Tibial nerve (tissue), 4 donors: ENCODE data around the gene MMEL1. TPM values are rescaled to one million over a fixed set of nuclear protein-coding genes. Genes with fewer than 3 reads are reported as not detected.
A peak's percentile ranks its signal among the peaks of the same experiment; 100 is the strongest.

ENCODE experiments used
- DNase-seq, 2 donors: peaks; one replicate each; pipeline ENCODE4 v3.0.0-alpha.2; 2019; ENCODE audit warnings: low spot score in 2 of 2
- H3K27ac ChIP-seq, 4 donors: fragments of 200-600 bp; sonication (generic) in 3 of 4; one replicate each; pipeline ENCODE4 v1.5.1; 2017 to 2019; ENCODE audit warnings: mild to moderate bottlenecking in 1 of 4
- H3K27me3 ChIP-seq, 2 donors: fragments of 200-600 bp; sonication (generic) in 1 of 2; one replicate each; pipeline versions ENCODE4 v1.5.1 to v1.6.0; 2017 to 2019
- H3K36me3 ChIP-seq, 3 donors: fragments of 200-600 bp; sonication (generic); one replicate each; pipeline ENCODE4 v1.5.1; 2018 to 2019
- H3K4me1 ChIP-seq, 4 donors: fragments of 200-600 bp; sonication (generic) in 3 of 4; one replicate each; pipeline ENCODE4 v1.5.1; 2017 to 2019
- H3K4me3 ChIP-seq, 4 donors: fragments of 200-600 bp; sonication (generic) in 3 of 4; one replicate each; pipeline ENCODE4 v1.5.1; 2017 to 2019; ENCODE audit warnings: mild to moderate bottlenecking in 1 of 4, moderate library complexity in 1 of 4
- H3K9me3 ChIP-seq, 4 donors: fragments of 200-600 bp; sonication (generic) in 3 of 4; one replicate each; pipeline ENCODE4 v1.5.1; 2017 to 2019
- CTCF ChIP-seq, 5 experiments: fragments of 200-600 bp in 3 of 5; fragments of 450-650 bp in 2 of 5; sonication (generic) in 3 of 5; IDR thresholded peaks; one replicate each; pipeline ENCODE4 v1.5.1; 2016 to 2019; ENCODE audit warnings: antibody characterized with exemption in 5 of 5, mild to moderate bottlenecking in 3 of 5, moderate library complexity in 2 of 5
- EP300 ChIP-seq, 2 donors: sonication (generic); formaldehyde crosslinking; IDR thresholded peaks; one replicate each; pipeline ENCODE4 v1.6.1; 2017; ENCODE audit warnings: antibody characterized with exemption in 2 of 2, mild to moderate bottlenecking in 1 of 2
- POLR2A ChIP-seq, 2 donors: fragments of 450-650 bp; IDR thresholded peaks; one replicate each; pipeline ENCODE4 v1.6.1; 2017; ENCODE audit warnings: antibody characterized with exemption in 2 of 2, mild to moderate bottlenecking in 2 of 2, moderate library complexity in 2 of 2
- WGBS, 2 donors: methylation state at CpG; one replicate each; pipeline ENCODE4 v1.1.5; 2018; 5-methylcytosine and 5-hydroxymethylcytosine counted together
- total RNA-seq, 4 donors: library from RNA; depleted of rRNA; stranded (reverse); fragments of >200 nt; gene quantifications; one replicate each; pipeline ENCODE4 v1.1.0, GENCODE V29; 2016

MMEL1 gene
- total RNA-seq, 4 donors from 2014 or later, result 0.21 to 2.2 TPM; not detected in 2

- H3K27ac ChIP-seq, result no peak overlapping the region
- DNase-seq, result peak in 1 of 2 donors; percentile 6
- peaks cover 0 to 39% (median 3%) of the 10 kb centered on the region in 4 donors for H3K9me3 ChIP-seq
- H3K4me1 ChIP-seq, result peaks cover 0 to 9% (median 0%) of the 10 kb centered on the region in 4 donors
- TF ChIP-seq POLR2A (IDR thresholded peaks at IDR 0.05), result no peak
- TF ChIP-seq CTCF (IDR thresholded peaks at IDR 0.05), result no peak
- no peak for TF ChIP-seq EP300 (IDR thresholded peaks at IDR 0.05)
- H3K27me3 ChIP-seq, result peaks cover 0 to 6% of the 10 kb centered on the region in 2 donors
- no peaks in the 10 kb centered on the region for H3K36me3 ChIP-seq
- 77 to 84% methylated on average over 11 to 12 of the region's 18 CpGs for WGBS, 2 donors
- H3K4me3 ChIP-seq, result no peak overlapping the region
These were observed 29.8 kb downstream of the MMEL1 start for GRCh38 chr1:2602866-2603520.

GRCh38 chr1:2602311-2602835 lies 30.4 kb downstream of the MMEL1 start:
- peak in 1 of 2 donors; percentile 6 for DNase-seq
- peaks cover 0 to 45% (median 3%) of the 10 kb centered on the region in 4 donors for H3K9me3 ChIP-seq

GRCh38 chr1:2601721-2602303 lies 31.0 kb downstream of the MMEL1 start:
- H3K4me3 ChIP-seq, result no peak overlapping the region
- H3K27me3 ChIP-seq, result peaks cover 0 to 6% of the 10 kb centered on the region in 2 donors
- TF ChIP-seq CTCF (IDR thresholded peaks at IDR 0.05) (no peak), POLR2A (IDR thresholded peaks at IDR 0.05) (no peak), EP300 (IDR thresholded peaks at IDR 0.05) (no peak)

More at GRCh38 chr1:2602311-2602835, 30.4 kb downstream of the MMEL1 start:
- WGBS, 2 donors, result 70 to 72% methylated on average over 15 of the region's 15 CpGs
- H3K36me3 ChIP-seq, result no peaks in the 10 kb centered on the region
- H3K4me1 ChIP-seq, result peaks cover 0 to 4% (median 0%) of the 10 kb centered on the region in 4 donors
- H3K27ac ChIP-seq, result no peak overlapping the region
- H3K4me3 ChIP-seq, result no peak overlapping the region
- no peak for TF ChIP-seq CTCF (IDR thresholded peaks at IDR 0.05)
- no peak for TF ChIP-seq POLR2A (IDR thresholded peaks at IDR 0.05)
- no peak for TF ChIP-seq EP300 (IDR thresholded peaks at IDR 0.05)
- H3K27me3 ChIP-seq, result peaks cover 0 to 6% of the 10 kb centered on the region in 2 donors

GRCh38 chr1:2598329-2598931 lies 34.4 kb downstream of the MMEL1 start:
- WGBS, 2 donors, result 62 to 74% methylated on average over 3 of the region's 3 CpGs
- H3K27ac ChIP-seq, result no peak overlapping the region
- no peak overlapping the region for H3K4me3 ChIP-seq
- H3K4me1 ChIP-seq, result peaks cover 0 to 11% (median 0%) of the 10 kb centered on the region in 4 donors
- peaks cover 0 to 9% of the 10 kb centered on the region in 2 donors for H3K27me3 ChIP-seq
- H3K9me3 ChIP-seq, result peaks cover 0 to 45% (median 3%) of the 10 kb centered on the region in 4 donors
- no peaks in the 10 kb centered on the region for H3K36me3 ChIP-seq
- TF ChIP-seq POLR2A (IDR thresholded peaks at IDR 0.05) (no peak), CTCF (IDR thresholded peaks at IDR 0.05) (no peak), EP300 (IDR thresholded peaks at IDR 0.05) (no peak)
- DNase-seq, result no peak

More at GRCh38 chr1:2601721-2602303, 31.0 kb downstream of the MMEL1 start:
- DNase-seq, result peak in 1 of 2 donors; percentile 4
- H3K27ac ChIP-seq, result no peak overlapping the region
- no peaks in the 10 kb centered on the region for H3K4me1 ChIP-seq
- 75 to 87% methylated on average over 18 of the region's 18 CpGs for WGBS, 2 donors
- H3K36me3 ChIP-seq, result no peaks in the 10 kb centered on the region
- peaks cover 0 to 45% (median 3%) of the 10 kb centered on the region in 4 donors for H3K9me3 ChIP-seq
